T-cell (primary cell): ENCODE measurements around the gene SLC16A1. TPM values are rescaled to one million over a fixed set of nuclear protein-coding genes. Genes with fewer than 3 reads are reported as not detected.
"Not testable (repeated sequence)": the region's sequence is repeated elsewhere in the genome, so short reads cannot be mapped to it uniquely, and the experiment has no call there.

ENCODE experiments used
- ATAC-seq, 4 experiments: fragments of 200-7000 bp in 3 of 4; fragments of 150-1000 bp in 1 of 4; cut with Tn5 transposase; replicated peaks in 1 of 4; 1 replicate in 3 of 4; 2 replicates in 1 of 4; pipeline ENCODE4 v1.10.0; 2021; ENCODE audit warnings: moderate library complexity in 3 of 4, mild to moderate bottlenecking in 2 of 4, moderate number of reproducible peaks in 1 of 4
- CTCF ChIA-PET, 2 donors: fragments of 300-600 bp; sonication (Branson Sonifier 250); formaldehyde crosslinking; loops; one replicate each; lab custom pipeline; 2022; ENCODE audit warnings: antibody characterized with exemption in 2 of 2; lab: Charles Lee
- POLR2A ChIA-PET, 2 donors: fragments of 300-600 bp; sonication (Branson Sonifier 250); formaldehyde crosslinking; loops; one replicate each; lab custom pipeline; 2022; ENCODE audit warnings: antibody characterized with exemption in 2 of 2; lab: Charles Lee
- DNase-seq, 35 experiments: peaks; one replicate each; pipeline versions ENCODE4 v3.0.0 to v3.0.0-alpha.2; 2013 to 2023
- H3K27ac ChIP-seq: one replicate; pipeline ENCODE4 v1.5.1; 2013; ENCODE audit warnings: low read length
- H3K27me3 ChIP-seq, 2 experiments: replicated peaks in 1 of 2; 1 replicate in 1 of 2; 2 replicates in 1 of 2; pipeline versions ENCODE4 v1.6.1 to v1.7.0; 2013; ENCODE audit warnings: low read length in 1 of 2, mixed read lengths in 1 of 2; ENCODE audit not compliant: control insufficient read depth in 2 of 2, insufficient read depth in 2 of 2; ENCODE audit errors: extremely low read depth in 1 of 2
- H3K36me3 ChIP-seq, 2 donors: 1 replicate in 1 of 2; 2 replicates in 1 of 2; pipeline versions ENCODE4 v1.6.1 to v1.7.0; 2013; ENCODE audit warnings: low read length in 1 of 2; ENCODE audit not compliant: control insufficient read depth in 2 of 2, insufficient read depth in 1 of 2; ENCODE audit errors: extremely low read depth in 1 of 2
- H3K4me1 ChIP-seq, 2 experiments: 1 replicate in 1 of 2; 2 replicates in 1 of 2; pipeline versions ENCODE4 v1.6.1 to v1.7.0; 2013; ENCODE audit warnings: low read length in 2 of 2, mixed read lengths in 1 of 2; ENCODE audit not compliant: insufficient read depth in 2 of 2, control insufficient read depth in 1 of 2; ENCODE audit errors: extremely low read depth in 1 of 2
- H3K4me3 ChIP-seq, 2 donors: 1 replicate in 1 of 2; 2 replicates in 1 of 2; pipeline versions ENCODE4 v1.5.1 to v1.7.0; 2013; ENCODE audit warnings: mild to moderate bottlenecking in 2 of 2, low read length in 1 of 2, moderate library complexity in 1 of 2; ENCODE audit not compliant: control insufficient read depth in 1 of 2; ENCODE audit errors: extremely low read depth in 1 of 2
- H3K9me3 ChIP-seq: 2 replicates; pipeline ENCODE4 v1.7.0; 2013
- H3K27ac Mint-ChIP-seq, 2 donors: one replicate each; pipeline ENCODE4 v1.8.0; 2020 to 2021; ENCODE audit warnings: mild to moderate bottlenecking in 2 of 2, mixed read lengths in 2 of 2
- H3K27me3 Mint-ChIP-seq, 2 donors: one replicate each; pipeline ENCODE4 v1.8.0; 2021 to 2022; ENCODE audit warnings: mixed read lengths in 2 of 2
- H3K36me3 Mint-ChIP-seq: one replicate; pipeline ENCODE4 v1.8.0; 2021; ENCODE audit warnings: mixed read lengths
- H3K4me1 Mint-ChIP-seq, 3 donors: one replicate each; pipeline ENCODE4 v1.8.0; 2020 to 2022; ENCODE audit warnings: mixed read lengths in 3 of 3, mild to moderate bottlenecking in 1 of 3
- H3K4me3 Mint-ChIP-seq, 3 donors: one replicate each; pipeline ENCODE4 v1.8.0; 2020 to 2022; ENCODE audit warnings: mild to moderate bottlenecking in 3 of 3, mixed read lengths in 3 of 3, moderate library complexity in 3 of 3
- H3K9me3 Mint-ChIP-seq, 3 donors: one replicate each; pipeline ENCODE4 v1.8.0; 2020 to 2022; ENCODE audit warnings: mixed read lengths in 3 of 3
- WGBS: methylation state at CpG from one replicate; pipeline ENCODE4 v1.1.5; 2013; ENCODE audit warnings: missing lambda C conversion rate; ENCODE audit not compliant: insufficient coverage; 5-methylcytosine and 5-hydroxymethylcytosine counted together
- total RNA-seq, 35 experiments: library from RNA in 6 of 35; stranded (reverse) in 6 of 35; fragments of 120-200 nt in 1 of 35; gene quantifications; one replicate each; pipeline versions ENCODE4 v1.2.1 to v1.2.4 and lab custom pipeline; 2013 to 2026

The SLC16A1 gene
- total RNA-seq, 5 donors from 2014 or later (not counting 1 experiment from before 2014, with no cell fraction given), result 13.3 to 23.2 (median 20.3) TPM

- peaks cover 3 to 23% (median 16%) of the 10 kb centered on the region in 3 donors for H3K9me3 Mint-ChIP-seq
- ChIA-PET POLR2A (interaction anchor here in 1 of 2 donors (0.6 to 0.7 kb wide), 2 partner anchors 7 to 1420 kb away, joined by 4 to 5 read pairs; no protein-coding TSS in a partner anchor), CTCF (interaction anchor here (0.6 to 1.1 kb wide), 4 partner anchors 19 to 1342 kb away, joined by 3 to 4 read pairs (median 3); partner anchors contain the start of gene LRIG2 (in 1 of the 2))
- H3K9me3 ChIP-seq, result no peaks in the 10 kb centered on the region
- no peak overlapping the region for H3K4me3 ChIP-seq
- H3K36me3 Mint-ChIP-seq, result peaks cover 4% of the 10 kb centered on the region
- no peak overlapping the region for H3K27ac ChIP-seq
- no peaks in the 10 kb centered on the region for H3K27me3 Mint-ChIP-seq
- no peak for DNase-seq
- H3K27ac Mint-ChIP-seq, result no peak overlapping the region
- H3K27me3 ChIP-seq, result no peaks in the 10 kb centered on the region
- ATAC-seq, result no peak
- no peaks in the 10 kb centered on the region for H3K4me1 ChIP-seq
- H3K36me3 ChIP-seq, result no peaks in the 10 kb centered on the region
- H3K4me1 Mint-ChIP-seq, result no peaks in the 10 kb centered on the region
- no peak overlapping the region for H3K4me3 Mint-ChIP-seq
Measured at GRCh38 chr1:112896783-112897182, 59.2 kb downstream of the SLC16A1 start.

- Histone ChIP-seq H3K27me3 (no peaks in the 10 kb centered on the region), H3K36me3 (no peaks in the 10 kb centered on the region), H3K27ac (no peak overlapping the region), H3K4me1 (no peaks in the 10 kb centered on the region), H3K9me3 (no peaks in the 10 kb centered on the region), H3K4me3 (no peak overlapping the region)
- ChIA-PET POLR2A (no interaction called here), CTCF (no interaction called here)
- Mint-ChIP-seq H3K27me3 (no peaks in the 10 kb centered on the region), H3K4me1 (no peaks in the 10 kb centered on the region), H3K36me3 (peaks cover 4% of the 10 kb centered on the region), H3K4me3 (no peak overlapping the region), H3K27ac (no peak overlapping the region), H3K9me3 (peaks cover 3 to 23% (median 16%) of the 10 kb centered on the region in 3 donors)
- no peak for DNase-seq
- WGBS, result 90% methylated on average over 27 of the region's 35 CpGs
- no peak for ATAC-seq
Measured at GRCh38 chr1:112894561-112895011, 61.4 kb downstream of the SLC16A1 start.

GRCh38 chr1:112894010-112894292 is 62.0 kb downstream of the SLC16A1 start:
- no peak overlapping the region for H3K4me3 Mint-ChIP-seq
- H3K9me3 Mint-ChIP-seq, result peaks cover 3 to 23% (median 16%) of the 10 kb centered on the region in 3 donors
- ChIA-PET POLR2A (no interaction called here), CTCF (no interaction called here)
- no peaks in the 10 kb centered on the region for H3K27me3 Mint-ChIP-seq
- H3K27ac Mint-ChIP-seq, result no peak overlapping the region
- no peaks in the 10 kb centered on the region for H3K36me3 ChIP-seq
- DNase-seq (no peak), ATAC-seq (no peak)
- no peaks in the 10 kb centered on the region for H3K9me3 ChIP-seq
- WGBS, result 100% methylated on average over 2 of the region's 3 CpGs
- H3K4me3 ChIP-seq, result no peak overlapping the region
- H3K4me1 ChIP-seq, result no peaks in the 10 kb centered on the region
- no peaks in the 10 kb centered on the region for H3K27me3 ChIP-seq
- H3K27ac ChIP-seq, result no peak overlapping the region
- no peaks in the 10 kb centered on the region for H3K4me1 Mint-ChIP-seq
- peaks cover 4% of the 10 kb centered on the region for H3K36me3 Mint-ChIP-seq

- H3K36me3 ChIP-seq, result no peaks in the 10 kb centered on the region
- POLR2A ChIA-PET, result interaction anchor here in 1 of 2 donors (0.6 kb wide), 1 partner anchor 137 kb away, joined by 3 read pairs; no protein-coding TSS in a partner anchor
- H3K4me3 ChIP-seq, result no peak overlapping the region
- no peaks in the 10 kb centered on the region for H3K9me3 ChIP-seq
- H3K9me3 Mint-ChIP-seq, result peaks cover 3 to 23% (median 16%) of the 10 kb centered on the region in 3 donors
- CTCF ChIA-PET, result interaction anchor here in 1 of 2 donors (0.6 kb wide), 1 partner anchor 9 kb away, joined by 5 read pairs; no protein-coding TSS in a partner anchor
- no peak for DNase-seq
- H3K27me3 Mint-ChIP-seq, result no peaks in the 10 kb centered on the region
- H3K36me3 Mint-ChIP-seq, result peaks cover 4% of the 10 kb centered on the region
- H3K27ac ChIP-seq, result no peak overlapping the region
- H3K4me3 Mint-ChIP-seq, result no peak overlapping the region
- peaks cover 0 to 2% of the 10 kb centered on the region in 2 experiments for H3K27me3 ChIP-seq
- H3K4me1 Mint-ChIP-seq, result no peaks in the 10 kb centered on the region
- no peak for ATAC-seq
- H3K4me1 ChIP-seq, result no peaks in the 10 kb centered on the region
- WGBS, result 80% methylated on average over 1 of the region's 6 CpGs
- H3K27ac Mint-ChIP-seq, result no peak overlapping the region
Measured at GRCh38 chr1:112893288-112894009, 62.5 kb downstream of the SLC16A1 start.

GRCh38 chr1:112889906-112890305 is 66.1 kb downstream of the SLC16A1 start:
- ATAC-seq, H3K27me3 ChIP-seq, H3K27me3 Mint-ChIP-seq, H3K36me3 ChIP-seq, H3K4me1 Mint-ChIP-seq, H3K27ac Mint-ChIP-seq, H3K4me3 ChIP-seq, H3K27ac ChIP-seq, H3K9me3 Mint-ChIP-seq, H3K4me1 ChIP-seq, DNase-seq, H3K4me3 Mint-ChIP-seq, CTCF ChIA-PET, H3K36me3 Mint-ChIP-seq, H3K9me3 ChIP-seq: not testable (repeated sequence)
- 95% methylated on average over 6 of the region's 9 CpGs for WGBS
- POLR2A ChIA-PET, result interaction anchor here in 1 of 2 donors (0.6 kb wide), 3 partner anchors 7 to 143 kb away, joined by 3 to 5 read pairs (median 4); no protein-coding TSS in a partner anchor

GRCh38 chr1:112889052-112889768 is 66.8 kb downstream of the SLC16A1 start:
- WGBS, result no CpG with 5 or more reads among the region's 2 CpGs
- Histone ChIP-seq H3K27me3 (peaks cover 0 to 4% of the 10 kb centered on the region in 2 experiments), H3K4me3 (no peak overlapping the region), H3K4me1 (no peaks in the 10 kb centered on the region), H3K27ac (no peak overlapping the region), H3K9me3 (no peaks in the 10 kb centered on the region), H3K36me3 (no peaks in the 10 kb centered on the region)
- ChIA-PET POLR2A (interaction anchor here in 1 of 2 donors (0.6 kb wide), 1 partner anchor 8 kb away, joined by 4 read pairs; no protein-coding TSS in a partner anchor), CTCF (interaction anchor here (0.6 to 1.1 kb wide), 2 partner anchors 9 to 159 kb away, joined by 4 to 5 read pairs; no protein-coding TSS in a partner anchor)
- Mint-ChIP-seq H3K4me3 (no peak overlapping the region), H3K9me3 (peaks cover 0 to 6% (median 4%) of the 10 kb centered on the region in 3 donors), H3K36me3 (no peaks in the 10 kb centered on the region), H3K4me1 (no peaks in the 10 kb centered on the region), H3K27ac (no peak overlapping the region), H3K27me3 (no peaks in the 10 kb centered on the region)
- no peak for ATAC-seq
- no peak for DNase-seq
